GM23338 (cell line): ENCODE data around the gene KIF19. TPM values are rescaled to one million over a fixed set of nuclear protein-coding genes. Genes with fewer than 3 reads are reported as not detected.

ENCODE experiments used
- ATAC-seq: fragments of 200-7000 bp; cut with Tn5 transposase; 3 replicates; pipeline ENCODE4 v1.9.1; 2020
- DNase-seq: peaks from one replicate; pipeline ENCODE4 v3.0.0-alpha.2; 2015; ENCODE audit warnings: low spot score
- H2AFZ ChIP-seq: fragments of 200-600 bp; sonication (generic); 2 replicates; pipeline ENCODE4 v1.8.0; 2016; ENCODE audit warnings: antibody characterized with exemption, mild to moderate bottlenecking, moderate library complexity
- H3F3A ChIP-seq: fragments of 200-600 bp; sonication (generic); replicated peaks from 2 replicates; pipeline ENCODE4 v1.8.0; 2017; ENCODE audit warnings: antibody characterized with exemption, mixed run types, low read depth
- H3K27ac ChIP-seq: fragments of 200-600 bp; sonication (generic); 2 replicates; pipeline ENCODE4 v1.6.1; 2016; ENCODE audit warnings: low read depth
- H3K27me3 ChIP-seq: fragments of 200-600 bp; sonication (generic); 2 replicates; pipeline ENCODE4 v1.8.0; 2016; ENCODE audit warnings: mild to moderate bottlenecking, mixed run types, moderate library complexity; ENCODE audit not compliant: insufficient read depth
- H3K36me3 ChIP-seq: fragments of 200-600 bp; sonication (generic); 2 replicates; pipeline ENCODE4 v1.8.0; 2016; ENCODE audit warnings: mild to moderate bottlenecking; ENCODE audit not compliant: insufficient read depth
- H3K4me1 ChIP-seq: fragments of 200-600 bp; sonication (generic); 2 replicates; pipeline ENCODE4 v1.8.0; 2016; ENCODE audit warnings: mild to moderate bottlenecking, moderate library complexity; ENCODE audit not compliant: insufficient read depth
- H3K4me2 ChIP-seq: fragments of 200-600 bp; sonication (generic); 2 replicates; pipeline ENCODE4 v1.7.1; 2017; ENCODE audit warnings: mixed run types
- H3K4me3 ChIP-seq: fragments of 200-600 bp; sonication (generic); 2 replicates; pipeline ENCODE4 v1.6.1; 2016; ENCODE audit warnings: mixed run types
- H3K79me2 ChIP-seq: fragments of 200-600 bp; sonication (generic); replicated peaks from 2 replicates; pipeline ENCODE4 v1.8.0; 2017; ENCODE audit warnings: mild to moderate bottlenecking; ENCODE audit not compliant: insufficient read depth
- H3K9me2 ChIP-seq: fragments of 200-600 bp; sonication (generic); 2 replicates; pipeline ENCODE4 v1.8.0; 2017; ENCODE audit not compliant: insufficient read depth
- H4K20me1 ChIP-seq: fragments of 200-600 bp; sonication (generic); replicated peaks from 2 replicates; pipeline ENCODE4 v1.8.0; 2017; ENCODE audit warnings: mild to moderate bottlenecking; ENCODE audit not compliant: insufficient read depth
- H3K27ac Mint-ChIP-seq: 2 replicates; pipeline ENCODE4 v1.8.0; 2020; ENCODE audit warnings: inconsistent platforms, mild to moderate bottlenecking, moderate library complexity, mixed read lengths
- H3K27me3 Mint-ChIP-seq: 3 replicates; pipeline ENCODE4 v1.8.0; 2022; ENCODE audit warnings: low read depth, mild to moderate bottlenecking, moderate library complexity, mixed read lengths, inconsistent platforms; ENCODE audit not compliant: insufficient read depth, poor library complexity
- H3K36me3 Mint-ChIP-seq: 3 replicates; pipeline ENCODE4 v1.8.0; 2021; ENCODE audit warnings: low read depth, mild to moderate bottlenecking, inconsistent platforms, moderate library complexity, mixed read lengths
- H3K4me1 Mint-ChIP-seq: 3 replicates; pipeline ENCODE4 v1.8.0; 2020; ENCODE audit warnings: mild to moderate bottlenecking, inconsistent platforms, mixed read lengths
- H3K4me3 Mint-ChIP-seq: 3 replicates; pipeline ENCODE4 v1.8.0; 2021; ENCODE audit warnings: moderate library complexity, mild to moderate bottlenecking, inconsistent platforms, mixed read lengths
- H3K9me3 Mint-ChIP-seq: 3 replicates; pipeline ENCODE4 v1.8.0; 2020; ENCODE audit warnings: moderate library complexity, mild to moderate bottlenecking, inconsistent platforms, mixed read lengths
- CREB1 ChIP-seq: fragments of 250-450 bp; sonication (Bioruptor Pico); IDR thresholded peaks from 2 replicates; pipeline ENCODE4 v1.5.0; 2020; ENCODE audit warnings: low read depth, mild to moderate bottlenecking, moderate library complexity
- ETS1 ChIP-seq: IDR thresholded peaks from 2 replicates; pipeline ENCODE4 v1.6.1; 2016; ENCODE audit warnings: antibody characterized with exemption
- EZH2 ChIP-seq: fragments of 200-600 bp; sonication (generic); IDR thresholded peaks from one replicate; pipeline ENCODE4 v1.8.0; 2017; ENCODE audit warnings: antibody characterized with exemption, mild to moderate bottlenecking, low read depth; ENCODE audit not compliant: unreplicated experiment
- NANOG ChIP-seq: IDR thresholded peaks from 2 replicates; pipeline ENCODE4 v1.6.1; 2016; ENCODE audit warnings: antibody characterized with exemption, borderline replicate concordance
- STAT1 ChIP-seq: IDR thresholded peaks from one replicate; pipeline ENCODE4 v1.6.1; 2016; ENCODE audit warnings: antibody characterized with exemption; ENCODE audit not compliant: unreplicated experiment
- polyA plus RNA-seq: library from polyadenylated mRNA; unstranded; fragments of >200 nt; fragmentation: Nextera tagmentation; extraction: Ambion mirVana; gene quantifications from 2 replicates; pipeline ENCODE4 v1.2.1, GENCODE V29; 2016
- total RNA-seq: library from RNA; depleted of rRNA; stranded (reverse); fragments of >200 nt; shearing (Covaris generic); gene quantifications from 2 replicates; pipeline ENCODE4 v1.2.3, GENCODE V29; 2014
- TF ChIP-seq, protein P1 (sequence below), 2 experiments: fragments of 200-600 bp in 1 of 2; sonication (generic) in 1 of 2; conservative IDR thresholded peaks; 2 replicates each; pipeline versions ENCODE4 v1.5.1 to v1.6.1; 2016 to 2017; ENCODE audit warnings: antibody characterized with exemption in 2 of 2, low read depth in 2 of 2, mild to moderate bottlenecking in 2 of 2, moderate library complexity in 1 of 2
- TF ChIP-seq, protein P2 (sequence below): fragments of 250-450 bp; sonication (Bioruptor Pico); IDR thresholded peaks from 2 replicates; pipeline ENCODE4 v1.5.0; 2020; ENCODE audit warnings: mild to moderate bottlenecking, moderate library complexity

KIF19 gene
- total and polyA plus RNA-seq, 2 experiments from 2014 or later: 0.35 to 0.36 TPM

GRCh38 chr17:74283371-74283673 lies 42.7 kb upstream of the KIF19 start:
- H3K79me2 ChIP-seq: no peaks in the 10 kb centered on the region
- H3K4me2 ChIP-seq: no peak overlapping the region
- H3K4me3 Mint-ChIP-seq: no peak overlapping the region
- H3K27ac ChIP-seq: no peak overlapping the region
- no peak overlapping the region for H3K4me3 ChIP-seq
- no peak overlapping the region for H3K27ac Mint-ChIP-seq
- peaks cover 7% of the 10 kb centered on the region; the same call in 1 of the 2 replicates for H3K4me1 ChIP-seq
- H3K36me3 ChIP-seq: no peaks in the 10 kb centered on the region
- no peak for DNase-seq
- H3K36me3 Mint-ChIP-seq: no peaks in the 10 kb centered on the region
- no peaks in the 10 kb centered on the region; the same call in 1 of the 3 replicates for H3K4me1 Mint-ChIP-seq
- H3F3A ChIP-seq: no peaks in the 10 kb centered on the region
- no peaks in the 10 kb centered on the region for H3K9me3 Mint-ChIP-seq
- H3K27me3 Mint-ChIP-seq: peaks cover 15% of the 10 kb centered on the region
- no peak for ATAC-seq
- H4K20me1 ChIP-seq: no peaks in the 10 kb centered on the region
- H3K27me3 ChIP-seq: no peaks in the 10 kb centered on the region
- TF ChIP-seq NANOG: no peak
- no peak for TF ChIP-seq CREB1 (CRISPR knock-in tag)
- no peak for TF ChIP-seq ETS1
- TF ChIP-seq, protein P1, sequence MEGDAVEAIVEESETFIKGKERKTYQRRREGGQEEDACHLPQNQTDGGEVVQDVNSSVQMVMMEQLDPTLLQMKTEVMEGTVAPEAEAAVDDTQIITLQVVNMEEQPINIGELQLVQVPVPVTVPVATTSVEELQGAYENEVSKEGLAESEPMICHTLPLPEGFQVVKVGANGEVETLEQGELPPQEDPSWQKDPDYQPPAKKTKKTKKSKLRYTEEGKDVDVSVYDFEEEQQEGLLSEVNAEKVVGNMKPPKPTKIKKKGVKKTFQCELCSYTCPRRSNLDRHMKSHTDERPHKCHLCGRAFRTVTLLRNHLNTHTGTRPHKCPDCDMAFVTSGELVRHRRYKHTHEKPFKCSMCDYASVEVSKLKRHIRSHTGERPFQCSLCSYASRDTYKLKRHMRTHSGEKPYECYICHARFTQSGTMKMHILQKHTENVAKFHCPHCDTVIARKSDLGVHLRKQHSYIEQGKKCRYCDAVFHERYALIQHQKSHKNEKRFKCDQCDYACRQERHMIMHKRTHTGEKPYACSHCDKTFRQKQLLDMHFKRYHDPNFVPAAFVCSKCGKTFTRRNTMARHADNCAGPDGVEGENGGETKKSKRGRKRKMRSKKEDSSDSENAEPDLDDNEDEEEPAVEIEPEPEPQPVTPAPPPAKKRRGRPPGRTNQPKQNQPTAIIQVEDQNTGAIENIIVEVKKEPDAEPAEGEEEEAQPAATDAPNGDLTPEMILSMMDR (conservative IDR thresholded peaks at IDR 0.05; ENCODE audit: low read depth in 2 of 2): no peak
- TF ChIP-seq EZH2: no peak
- TF ChIP-seq STAT1: no peak
- TF ChIP-seq, protein P2, sequence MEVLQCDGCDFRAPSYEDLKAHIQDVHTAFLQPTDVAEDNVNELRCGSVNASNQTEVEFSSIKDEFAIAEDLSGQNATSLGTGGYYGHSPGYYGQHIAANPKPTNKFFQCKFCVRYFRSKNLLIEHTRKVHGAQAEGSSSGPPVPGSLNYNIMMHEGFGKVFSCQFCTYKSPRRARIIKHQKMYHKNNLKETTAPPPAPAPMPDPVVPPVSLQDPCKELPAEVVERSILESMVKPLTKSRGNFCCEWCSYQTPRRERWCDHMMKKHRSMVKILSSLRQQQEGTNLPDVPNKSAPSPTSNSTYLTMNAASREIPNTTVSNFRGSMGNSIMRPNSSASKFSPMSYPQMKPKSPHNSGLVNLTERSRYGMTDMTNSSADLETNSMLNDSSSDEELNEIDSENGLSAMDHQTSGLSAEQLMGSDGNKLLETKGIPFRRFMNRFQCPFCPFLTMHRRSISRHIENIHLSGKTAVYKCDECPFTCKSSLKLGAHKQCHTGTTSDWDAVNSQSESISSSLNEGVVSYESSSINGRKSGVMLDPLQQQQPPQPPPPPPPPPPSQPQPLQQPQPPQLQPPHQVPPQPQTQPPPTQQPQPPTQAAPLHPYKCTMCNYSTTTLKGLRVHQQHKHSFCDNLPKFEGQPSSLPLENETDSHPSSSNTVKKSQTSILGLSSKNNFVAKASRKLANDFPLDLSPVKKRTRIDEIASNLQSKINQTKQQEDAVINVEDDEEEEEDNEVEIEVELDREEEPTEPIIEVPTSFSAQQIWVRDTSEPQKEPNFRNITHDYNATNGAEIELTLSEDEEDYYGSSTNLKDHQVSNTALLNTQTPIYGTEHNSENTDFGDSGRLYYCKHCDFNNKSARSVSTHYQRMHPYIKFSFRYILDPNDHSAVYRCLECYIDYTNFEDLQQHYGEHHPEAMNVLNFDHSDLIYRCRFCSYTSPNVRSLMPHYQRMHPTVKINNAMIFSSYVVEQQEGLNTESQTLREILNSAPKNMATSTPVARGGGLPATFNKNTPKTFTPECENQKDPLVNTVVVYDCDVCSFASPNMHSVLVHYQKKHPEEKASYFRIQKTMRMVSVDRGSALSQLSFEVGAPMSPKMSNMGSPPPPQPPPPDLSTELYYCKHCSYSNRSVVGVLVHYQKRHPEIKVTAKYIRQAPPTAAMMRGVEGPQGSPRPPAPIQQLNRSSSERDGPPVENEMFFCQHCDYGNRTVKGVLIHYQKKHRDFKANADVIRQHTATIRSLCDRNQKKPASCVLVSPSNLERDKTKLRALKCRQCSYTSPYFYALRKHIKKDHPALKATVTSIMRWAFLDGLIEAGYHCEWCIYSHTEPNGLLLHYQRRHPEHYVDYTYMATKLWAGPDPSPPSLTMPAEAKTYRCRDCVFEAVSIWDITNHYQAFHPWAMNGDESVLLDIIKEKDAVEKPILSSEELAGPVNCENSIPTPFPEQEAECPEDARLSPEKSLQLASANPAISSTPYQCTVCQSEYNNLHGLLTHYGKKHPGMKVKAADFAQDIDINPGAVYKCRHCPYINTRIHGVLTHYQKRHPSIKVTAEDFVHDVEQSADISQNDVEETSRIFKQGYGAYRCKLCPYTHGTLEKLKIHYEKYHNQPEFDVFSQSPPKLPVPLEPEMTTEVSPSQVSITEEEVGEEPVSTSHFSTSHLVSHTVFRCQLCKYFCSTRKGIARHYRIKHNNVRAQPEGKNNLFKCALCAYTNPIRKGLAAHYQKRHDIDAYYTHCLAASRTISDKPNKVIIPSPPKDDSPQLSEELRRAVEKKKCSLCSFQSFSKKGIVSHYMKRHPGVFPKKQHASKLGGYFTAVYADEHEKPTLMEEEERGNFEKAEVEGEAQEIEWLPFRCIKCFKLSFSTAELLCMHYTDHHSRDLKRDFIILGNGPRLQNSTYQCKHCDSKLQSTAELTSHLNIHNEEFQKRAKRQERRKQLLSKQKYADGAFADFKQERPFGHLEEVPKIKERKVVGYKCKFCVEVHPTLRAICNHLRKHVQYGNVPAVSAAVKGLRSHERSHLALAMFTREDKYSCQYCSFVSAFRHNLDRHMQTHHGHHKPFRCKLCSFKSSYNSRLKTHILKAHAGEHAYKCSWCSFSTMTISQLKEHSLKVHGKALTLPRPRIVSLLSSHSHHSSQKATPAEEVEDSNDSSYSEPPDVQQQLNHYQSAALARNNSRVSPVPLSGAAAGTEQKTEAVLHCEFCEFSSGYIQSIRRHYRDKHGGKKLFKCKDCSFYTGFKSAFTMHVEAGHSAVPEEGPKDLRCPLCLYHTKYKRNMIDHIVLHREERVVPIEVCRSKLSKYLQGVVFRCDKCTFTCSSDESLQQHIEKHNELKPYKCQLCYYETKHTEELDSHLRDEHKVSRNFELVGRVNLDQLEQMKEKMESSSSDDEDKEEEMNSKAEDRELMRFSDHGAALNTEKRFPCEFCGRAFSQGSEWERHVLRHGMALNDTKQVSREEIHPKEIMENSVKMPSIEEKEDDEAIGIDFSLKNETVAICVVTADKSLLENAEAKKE (CRISPR knock-in tag): no peak
- no peak overlapping the region for H2AFZ ChIP-seq
- no peaks in the 10 kb centered on the region for H3K9me2 ChIP-seq
